ENCODE results near the gene KCNK7. TPM values are rescaled to one million over a fixed set of nuclear protein-coding genes. Genes with fewer than 3 reads are reported as not detected.

Gene KCNK7
- total RNA-seq, 1 donor from 2014 or later, result 0.84 TPM

DNA sequence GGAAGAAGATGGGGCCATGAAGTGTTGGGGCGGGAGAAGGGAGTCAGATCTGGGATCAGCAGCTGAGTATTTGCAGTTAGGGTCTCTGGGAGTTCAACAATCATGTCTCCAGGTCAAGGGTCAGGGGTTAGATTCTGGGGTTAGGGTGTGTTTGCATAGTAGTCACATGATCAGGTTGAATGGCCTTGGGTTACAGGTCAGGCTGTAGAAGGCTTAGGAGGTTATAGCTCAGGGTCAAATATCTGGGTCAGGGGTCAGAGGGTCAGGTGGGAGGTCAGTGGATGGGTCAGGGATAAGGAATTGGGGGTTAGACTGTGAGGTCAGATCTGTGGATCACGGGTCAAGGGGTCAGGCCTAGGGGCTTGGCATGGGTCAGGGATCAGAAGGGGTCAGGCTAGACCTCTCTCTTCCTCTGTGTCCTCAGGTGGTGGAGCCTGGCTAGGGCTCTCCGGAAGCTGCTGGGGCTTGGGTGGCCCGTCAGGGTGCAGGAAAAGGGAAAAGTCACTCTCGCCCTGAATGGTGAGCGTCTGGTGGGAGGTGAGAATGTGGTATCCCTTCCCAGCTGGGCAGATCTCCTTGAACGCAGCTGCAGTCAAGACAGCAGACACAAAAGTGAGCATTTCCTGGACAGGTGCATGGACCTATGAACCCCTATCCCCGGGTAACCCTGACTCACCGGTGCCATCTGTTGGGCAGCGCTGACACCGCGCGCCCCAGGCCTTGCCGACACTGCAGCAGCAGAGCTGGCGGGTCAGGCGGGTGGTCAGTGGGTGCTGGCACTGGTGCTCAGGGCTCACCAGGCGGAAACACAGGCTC is 43.8 kb downstream of the KCNK7 start:
- Mint-ChIP-seq H3K4me3 (ENCODE audit: unreplicated experiment) (no peak overlapping the region), H3K27me3 (ENCODE audit: low read depth, unreplicated experiment) (peaks cover 33% of the 10 kb centered on the region), H3K4me1 (ENCODE audit: low read depth, unreplicated experiment) (peaks cover 13% of the 10 kb centered on the region), H3K27ac (ENCODE audit: unreplicated experiment) (no peak overlapping the region), H3K9me3 (ENCODE audit: unreplicated experiment) (peaks cover 5% of the 10 kb centered on the region), H3K36me3 (ENCODE audit: low read depth, unreplicated experiment) (peaks cover 23% of the 10 kb centered on the region)
- Histone ChIP-seq H3K4me1 (ENCODE audit: insufficient read depth, low read length) (peaks cover 31% of the 10 kb centered on the region), H3K79me2 (ENCODE audit: insufficient read depth, low read length) (peaks cover 36% of the 10 kb centered on the region), H3K4me2 (ENCODE audit: low read length) (no peak overlapping the region), H2AFZ (ENCODE audit: low read depth, low read length) (no peak overlapping the region), H3K36me3 (ENCODE audit: insufficient read depth, low read length) (peaks cover 19% of the 10 kb centered on the region), H4K20me1 (ENCODE audit: insufficient read depth, low read length) (peaks cover 75% of the 10 kb centered on the region), H3K9me3 (ENCODE audit: insufficient read depth, low read depth, low read length) (no peaks in the 10 kb centered on the region), H3K9ac (ENCODE audit: low read length) (no peak overlapping the region), H3K4me3 (ENCODE audit: insufficient read depth, low read depth, low read length) (no peak overlapping the region), H3K27me3 (ENCODE audit: insufficient read depth, low read length) (no peaks in the 10 kb centered on the region), H3K27ac (ENCODE audit: low read depth, low read length) (no peak overlapping the region)
- no peak for TF ChIP-seq EZH2 (IDR thresholded peaks at IDR 0.05; ENCODE audit: insufficient read depth, low read length)
- TF ChIP-seq, protein P1, sequence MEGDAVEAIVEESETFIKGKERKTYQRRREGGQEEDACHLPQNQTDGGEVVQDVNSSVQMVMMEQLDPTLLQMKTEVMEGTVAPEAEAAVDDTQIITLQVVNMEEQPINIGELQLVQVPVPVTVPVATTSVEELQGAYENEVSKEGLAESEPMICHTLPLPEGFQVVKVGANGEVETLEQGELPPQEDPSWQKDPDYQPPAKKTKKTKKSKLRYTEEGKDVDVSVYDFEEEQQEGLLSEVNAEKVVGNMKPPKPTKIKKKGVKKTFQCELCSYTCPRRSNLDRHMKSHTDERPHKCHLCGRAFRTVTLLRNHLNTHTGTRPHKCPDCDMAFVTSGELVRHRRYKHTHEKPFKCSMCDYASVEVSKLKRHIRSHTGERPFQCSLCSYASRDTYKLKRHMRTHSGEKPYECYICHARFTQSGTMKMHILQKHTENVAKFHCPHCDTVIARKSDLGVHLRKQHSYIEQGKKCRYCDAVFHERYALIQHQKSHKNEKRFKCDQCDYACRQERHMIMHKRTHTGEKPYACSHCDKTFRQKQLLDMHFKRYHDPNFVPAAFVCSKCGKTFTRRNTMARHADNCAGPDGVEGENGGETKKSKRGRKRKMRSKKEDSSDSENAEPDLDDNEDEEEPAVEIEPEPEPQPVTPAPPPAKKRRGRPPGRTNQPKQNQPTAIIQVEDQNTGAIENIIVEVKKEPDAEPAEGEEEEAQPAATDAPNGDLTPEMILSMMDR (IDR thresholded peaks at IDR 0.05; ENCODE audit: insufficient read depth, low read depth, low read length), result peak; percentile 9
- DNase-seq (ENCODE audit: low read depth) (no peak), FAIRE-seq (no peak)

DNA sequence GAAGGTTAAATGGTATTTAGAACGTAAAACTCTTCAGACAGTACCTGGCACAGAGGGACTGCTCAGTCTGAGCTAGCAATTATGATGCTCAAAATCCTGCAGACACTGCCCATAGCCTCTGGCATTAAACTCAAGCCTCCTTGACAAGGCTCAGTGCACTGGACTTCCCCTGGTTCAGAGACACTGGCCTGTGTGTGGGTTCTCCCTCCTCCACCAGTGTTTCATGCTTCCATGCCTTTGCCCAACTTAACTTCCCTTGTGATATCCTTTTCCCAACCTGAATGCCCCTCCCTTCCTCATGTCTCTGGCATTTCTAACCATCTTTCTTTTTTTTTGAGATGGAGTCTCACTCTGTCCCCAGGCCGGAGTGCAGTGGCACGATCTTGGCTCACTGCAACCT is 46.5 kb downstream of the KCNK7 start:
- peak overlapping the region; percentile 71 for H3K4me3 Mint-ChIP-seq (ENCODE audit: unreplicated experiment)
- H4K20me1 ChIP-seq (ENCODE audit: insufficient read depth, low read length), result peaks cover 78% of the 10 kb centered on the region
- FAIRE-seq (no peak), DNase-seq (ENCODE audit: low read depth) (no peak)
- H3K36me3 Mint-ChIP-seq (ENCODE audit: low read depth, unreplicated experiment), result peaks cover 29% of the 10 kb centered on the region
- no peak overlapping the region for H2AFZ ChIP-seq (ENCODE audit: low read depth, low read length)
- no peak overlapping the region for H3K4me2 ChIP-seq (ENCODE audit: low read length)
- H3K4me3 ChIP-seq (ENCODE audit: insufficient read depth, low read depth, low read length), result no peak overlapping the region
- no peaks in the 10 kb centered on the region for H3K9me3 ChIP-seq (ENCODE audit: insufficient read depth, low read depth, low read length)
- H3K9ac ChIP-seq (ENCODE audit: low read length), result no peak overlapping the region
- peaks cover 21% of the 10 kb centered on the region for H3K36me3 ChIP-seq (ENCODE audit: insufficient read depth, low read length)
- peaks cover 2% of the 10 kb centered on the region for H3K4me1 Mint-ChIP-seq (ENCODE audit: low read depth, unreplicated experiment)
- peaks cover 10% of the 10 kb centered on the region for H3K79me2 ChIP-seq (ENCODE audit: insufficient read depth, low read length)
- H3K27me3 Mint-ChIP-seq (ENCODE audit: low read depth, unreplicated experiment), result peaks cover 44% of the 10 kb centered on the region
- TF ChIP-seq, protein P1 (IDR thresholded peaks at IDR 0.05; ENCODE audit: insufficient read depth, low read depth, low read length), result no peak
- TF ChIP-seq EZH2 (IDR thresholded peaks at IDR 0.05; ENCODE audit: insufficient read depth, low read length), result no peak
- no peak overlapping the region for H3K27ac ChIP-seq (ENCODE audit: low read depth, low read length)
- peaks cover 9% of the 10 kb centered on the region for H3K9me3 Mint-ChIP-seq (ENCODE audit: unreplicated experiment)
- H3K4me1 ChIP-seq (ENCODE audit: insufficient read depth, low read length), result peaks cover 4% of the 10 kb centered on the region
- no peak overlapping the region for H3K27ac Mint-ChIP-seq (ENCODE audit: unreplicated experiment)
- H3K27me3 ChIP-seq (ENCODE audit: insufficient read depth, low read length), result no peaks in the 10 kb centered on the region

DNA sequence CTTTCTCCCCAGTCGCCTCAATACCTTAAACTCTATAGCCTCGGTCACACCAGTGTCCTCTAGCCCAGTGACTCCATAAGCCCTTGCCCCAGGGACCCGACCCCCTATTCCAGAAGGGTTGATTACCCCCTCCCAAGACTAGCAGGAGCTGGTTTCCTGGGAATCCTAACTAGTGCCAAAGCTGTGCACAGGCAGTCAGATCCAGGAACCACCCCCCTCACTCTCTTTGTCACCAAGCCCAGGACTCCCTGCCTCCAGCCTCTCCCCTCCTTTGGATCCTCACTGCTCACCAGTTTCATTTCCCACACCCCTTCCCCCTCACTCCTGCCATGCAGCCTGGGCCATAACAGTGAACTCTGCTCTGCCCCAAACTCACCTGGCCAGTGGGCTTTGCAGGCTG is 47.2 kb downstream of the KCNK7 start:
- peaks cover 2% of the 10 kb centered on the region for H3K4me1 Mint-ChIP-seq (ENCODE audit: low read depth, unreplicated experiment)
- Histone ChIP-seq H3K4me1 (ENCODE audit: insufficient read depth, low read length) (no peaks in the 10 kb centered on the region), H4K20me1 (ENCODE audit: insufficient read depth, low read length) (peaks cover 79% of the 10 kb centered on the region), H3K9ac (ENCODE audit: low read length) (no peak overlapping the region), H3K36me3 (ENCODE audit: insufficient read depth, low read length) (peaks cover 21% of the 10 kb centered on the region), H3K27me3 (ENCODE audit: insufficient read depth, low read length) (no peaks in the 10 kb centered on the region), H2AFZ (ENCODE audit: low read depth, low read length) (no peak overlapping the region), H3K9me3 (ENCODE audit: insufficient read depth, low read depth, low read length) (no peaks in the 10 kb centered on the region), H3K4me2 (ENCODE audit: low read length) (no peak overlapping the region), H3K79me2 (ENCODE audit: insufficient read depth, low read length) (peaks cover 6% of the 10 kb centered on the region), H3K27ac (ENCODE audit: low read depth, low read length) (no peak overlapping the region), H3K4me3 (ENCODE audit: insufficient read depth, low read depth, low read length) (no peak overlapping the region)
- H3K27ac Mint-ChIP-seq (ENCODE audit: unreplicated experiment), result no peak overlapping the region
- H3K4me3 Mint-ChIP-seq (ENCODE audit: unreplicated experiment), result no peak overlapping the region
- H3K27me3 Mint-ChIP-seq (ENCODE audit: low read depth, unreplicated experiment), result peaks cover 48% of the 10 kb centered on the region
- FAIRE-seq (no peak), DNase-seq (ENCODE audit: low read depth) (no peak)
- no peak for TF ChIP-seq EZH2 (IDR thresholded peaks at IDR 0.05; ENCODE audit: insufficient read depth, low read length)
- TF ChIP-seq, protein P1 (IDR thresholded peaks at IDR 0.05; ENCODE audit: insufficient read depth, low read depth, low read length), result no peak
- H3K36me3 Mint-ChIP-seq (ENCODE audit: low read depth, unreplicated experiment), result peaks cover 32% of the 10 kb centered on the region
- peaks cover 9% of the 10 kb centered on the region for H3K9me3 Mint-ChIP-seq (ENCODE audit: unreplicated experiment)

Measured in astrocyte (in vitro differentiated cells and primary cell).